Urinary bladder (tissue), 4 donors: Measurements from ENCODE around the gene SLC11A2. TPM values are rescaled to one million over a fixed set of nuclear protein-coding genes. Genes with fewer than 3 reads are reported as not detected.

Source experiments
- DNase-seq: peaks from one replicate; pipeline ENCODE4 v3.0.0-alpha.2; 2015; ENCODE audit errors: extremely low spot score
- H3K27ac ChIP-seq: one replicate; pipeline ENCODE4 v1.5.1; 2013; ENCODE audit warnings: low read depth, mild to moderate bottlenecking, moderate library complexity
- H3K36me3 ChIP-seq: one replicate; pipeline ENCODE4 v1.6.1; 2013; ENCODE audit warnings: mild to moderate bottlenecking, moderate library complexity; ENCODE audit not compliant: insufficient read depth
- H3K4me1 ChIP-seq: one replicate; pipeline ENCODE4 v1.6.1; 2013; ENCODE audit warnings: mild to moderate bottlenecking, moderate library complexity; ENCODE audit not compliant: insufficient read depth
- H3K4me3 ChIP-seq: one replicate; pipeline ENCODE4 v1.5.1; 2013; ENCODE audit warnings: low read depth, low read length
- WGBS: extraction: QIAGEN DNeasy Blood & Tissue Kit; methylation state at CpG from one replicate; pipeline ENCODE4 v1.1.7; 2013; 5-methylcytosine and 5-hydroxymethylcytosine counted together
- polyA plus RNA-seq: library from polyadenylated mRNA; stranded (reverse); fragments of 200-250 nt; gene quantifications from one replicate; pipeline ENCODE4 v1.2.3, GENCODE V29; 2013
- total RNA-seq: library from RNA; depleted of rRNA; stranded (reverse); fragments of >200 nt; gene quantifications from one replicate; pipeline ENCODE4 v1.2.3, GENCODE V29; 2014
- donor health status: healthy with polysubstance abuse.
- donor health status: healthy.

Gene SLC11A2
- total and polyA plus RNA-seq, 2 donors = 21.5 to 78.3 TPM

GRCh38 chr12:51047655-51048540 lies 21.7 kb upstream of the SLC11A2 start, which contains the start of gene LETMD1:
Gene LETMD1 (plus strand): TSS chr12:51048327. CDS start chr12:51048357, 30 bp downstream.
- Histone ChIP-seq H3K27ac (peak within 1 kb of the TSS; percentile 95), H3K4me3 (peak within 1 kb of the TSS; percentile 63), H3K4me1 (no peaks in the 10 kb centered on the region), H3K36me3 (no peaks in the 10 kb centered on the region)
- DNase-seq = peak; percentile 96
- 3% methylated on average over 51 of the region's 51 CpGs for WGBS

GRCh38 chr12:51036279-51036678 lies 10.1 kb upstream of the SLC11A2 start:
- Histone ChIP-seq H3K4me3 (no peak overlapping the region), H3K36me3 (no peaks in the 10 kb centered on the region), H3K4me1 (no peaks in the 10 kb centered on the region), H3K27ac (no peak overlapping the region)
- DNase-seq = no peak
- 69% methylated on average over 3 of the region's 3 CpGs for WGBS

- Histone ChIP-seq H3K36me3 (no peaks in the 10 kb centered on the region), H3K27ac (no peak overlapping the region), H3K4me1 (no peaks in the 10 kb centered on the region), H3K4me3 (no peak overlapping the region)
- WGBS = 91% methylated on average over 4 of the region's 4 CpGs
- no peak for DNase-seq
These were observed 7.4 kb upstream of the SLC11A2 start for GRCh38 chr12:51033457-51034089.

- H3K27ac ChIP-seq = no peak overlapping the region
- H3K36me3 ChIP-seq = no peaks in the 10 kb centered on the region
- no peak for DNase-seq
- no peaks in the 10 kb centered on the region for H3K4me1 ChIP-seq
- 76% methylated on average over 2 of the region's 2 CpGs for WGBS
- H3K4me3 ChIP-seq = no peak overlapping the region
These were observed 6.9 kb upstream of the SLC11A2 start for GRCh38 chr12:51033048-51033447.

- Histone ChIP-seq H3K36me3 (no peaks in the 10 kb centered on the region), H3K4me1 (no peaks in the 10 kb centered on the region), H3K4me3 (no peak overlapping the region), H3K27ac (no peak overlapping the region)
- WGBS = 60% methylated on average over 5 of the region's 5 CpGs
- DNase-seq = no peak
These were observed 2.6 kb upstream of the SLC11A2 start for GRCh38 chr12:51028813-51029150.

DNA sequence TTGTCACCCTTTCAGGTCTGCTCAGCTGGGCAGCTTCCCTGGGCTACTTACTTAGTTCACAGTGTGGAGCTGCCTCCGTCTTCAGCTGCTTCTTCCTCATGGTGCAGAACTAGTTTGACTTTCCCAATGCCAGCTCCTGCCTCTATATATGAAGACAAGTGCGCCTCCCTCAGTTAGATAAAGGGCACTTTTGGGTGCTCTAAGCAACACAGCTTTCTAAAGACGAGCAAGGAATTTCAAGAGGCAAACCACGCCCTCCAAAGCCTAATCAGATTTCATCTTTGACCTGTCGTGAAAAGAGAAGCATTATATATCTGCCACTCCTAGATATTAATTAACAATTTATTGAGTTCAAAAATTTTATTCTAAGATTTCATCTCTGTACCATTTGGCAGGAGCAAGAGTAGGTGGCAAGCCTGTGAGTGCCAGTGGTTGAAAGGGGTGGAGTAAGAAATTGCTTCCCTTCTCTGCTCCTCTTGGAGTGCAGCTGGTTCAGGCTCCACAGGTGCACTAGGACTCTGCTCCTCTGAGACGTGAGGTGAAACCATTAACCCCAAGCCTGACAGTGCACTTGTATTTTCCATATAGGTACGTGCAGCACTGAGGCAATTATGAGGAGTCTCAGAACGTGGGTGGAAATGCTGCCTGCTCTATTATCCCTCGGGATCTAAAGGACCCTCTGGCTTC lies 2.1 kb upstream of the SLC11A2 start:
- no peak overlapping the region for H3K27ac ChIP-seq
- no peak for DNase-seq
- no peak overlapping the region for H3K4me3 ChIP-seq

DNA sequence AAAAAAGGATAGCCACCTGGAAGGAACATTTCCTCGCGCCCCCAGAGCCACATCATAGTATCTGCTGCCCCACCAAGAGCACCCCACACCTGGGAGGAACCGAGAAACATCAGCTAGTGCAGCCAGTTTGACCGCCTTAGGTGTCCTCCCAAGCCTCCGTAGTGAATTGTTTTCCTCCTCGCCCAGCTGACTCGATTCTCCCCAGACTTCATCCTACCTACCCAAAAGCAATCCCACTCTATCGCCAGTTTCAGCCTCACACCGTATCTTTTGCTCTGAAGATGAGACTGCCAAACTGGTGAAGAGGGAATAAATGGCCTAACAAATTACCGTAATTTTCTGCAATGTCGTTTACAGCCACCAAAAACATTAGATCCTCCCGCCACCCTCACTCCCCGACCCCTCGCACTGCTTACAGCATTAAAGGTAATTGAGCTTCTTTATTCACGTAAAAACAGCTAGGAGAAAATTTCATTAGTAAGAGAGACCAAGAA lies 1.2 kb upstream of the SLC11A2 start:
- no peak overlapping the region for H3K4me3 ChIP-seq
- H3K4me1 ChIP-seq = no peaks in the 10 kb centered on the region
- 87% methylated on average over 15 of the region's 15 CpGs for WGBS
- H3K27ac ChIP-seq = no peak overlapping the region
- no peak for DNase-seq
- H3K36me3 ChIP-seq = no peaks in the 10 kb centered on the region

More for the DNA sequence above, 2.1 kb upstream of the SLC11A2 start:
- H3K36me3 ChIP-seq = no peaks in the 10 kb centered on the region
- H3K4me1 ChIP-seq = no peaks in the 10 kb centered on the region
- 28% methylated on average over 9 of the region's 9 CpGs for WGBS

DNA sequence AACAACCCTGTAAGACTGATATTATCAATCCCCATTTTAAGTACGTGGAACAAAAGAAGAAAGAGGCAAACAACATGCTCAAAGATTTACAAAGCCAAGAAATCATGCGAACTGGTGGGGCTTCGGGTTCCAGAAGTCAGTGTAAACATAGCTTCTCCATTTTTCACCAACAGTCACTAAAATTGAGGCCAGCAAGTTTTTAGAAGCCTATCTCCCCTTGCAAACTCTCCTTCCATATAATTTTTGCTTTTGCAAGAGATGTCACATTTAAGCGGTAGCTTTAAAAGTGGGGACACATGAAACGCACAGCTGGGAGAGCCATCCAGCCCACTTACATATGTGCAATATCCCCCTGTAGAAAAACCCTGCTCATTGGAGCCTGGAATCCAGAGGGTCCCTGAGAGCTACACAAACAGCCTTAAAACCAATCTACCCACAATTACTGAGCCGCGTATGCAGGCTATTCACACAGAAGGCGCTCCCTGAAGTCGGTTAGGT lies 797 bp downstream of the SLC11A2 start:
- peak overlapping the region; percentile 73 for H3K4me3 ChIP-seq
- DNase-seq = peak; percentile 20
- no peaks in the 10 kb centered on the region for H3K4me1 ChIP-seq
- peak overlapping the region; percentile 79 for H3K27ac ChIP-seq
- no peaks in the 10 kb centered on the region for H3K36me3 ChIP-seq
- WGBS = 5% methylated on average over 9 of the region's 9 CpGs

DNA sequence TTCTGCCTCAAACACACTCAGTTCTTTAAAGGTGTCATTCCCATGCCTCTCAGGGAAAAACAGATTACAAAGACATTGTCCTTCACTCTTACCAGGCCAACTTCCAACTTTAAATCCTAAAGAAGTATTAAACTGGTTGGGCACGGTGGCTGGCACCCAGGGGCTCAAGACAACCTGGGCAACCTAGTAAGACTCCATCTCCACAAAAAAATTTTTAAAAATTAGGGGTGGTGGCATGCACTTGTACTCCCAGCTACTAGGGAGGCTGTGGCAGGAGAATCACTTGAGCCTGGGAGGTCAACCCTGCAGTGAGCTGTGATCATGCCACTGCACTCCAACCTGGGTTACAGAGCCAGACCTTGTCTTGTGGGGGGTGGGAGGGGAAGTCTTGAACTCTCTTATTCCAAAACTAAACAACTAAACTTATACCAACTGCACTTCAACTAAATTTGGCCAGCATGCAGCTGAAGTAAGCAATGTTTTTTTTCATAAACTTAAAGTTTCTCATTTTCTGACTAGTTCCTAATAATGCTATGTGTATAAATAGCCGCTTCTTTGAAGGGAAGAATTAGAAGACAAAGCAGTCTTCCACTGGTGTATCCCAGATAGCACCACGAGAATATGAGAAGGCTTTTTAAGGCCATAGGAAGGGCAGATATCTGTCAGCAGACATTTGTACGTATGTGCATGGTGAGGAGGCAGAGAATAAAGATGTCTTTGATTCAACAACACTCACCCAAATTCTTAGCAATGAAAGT lies 2.4 kb downstream of the SLC11A2 start:
- Histone ChIP-seq H3K36me3 (no peaks in the 10 kb centered on the region), H3K4me3 (no peak overlapping the region), H3K27ac (peak overlapping the region; percentile 74), H3K4me1 (no peaks in the 10 kb centered on the region)
- WGBS = 57% methylated on average over 4 of the region's 4 CpGs
- no peak for DNase-seq

DNA sequence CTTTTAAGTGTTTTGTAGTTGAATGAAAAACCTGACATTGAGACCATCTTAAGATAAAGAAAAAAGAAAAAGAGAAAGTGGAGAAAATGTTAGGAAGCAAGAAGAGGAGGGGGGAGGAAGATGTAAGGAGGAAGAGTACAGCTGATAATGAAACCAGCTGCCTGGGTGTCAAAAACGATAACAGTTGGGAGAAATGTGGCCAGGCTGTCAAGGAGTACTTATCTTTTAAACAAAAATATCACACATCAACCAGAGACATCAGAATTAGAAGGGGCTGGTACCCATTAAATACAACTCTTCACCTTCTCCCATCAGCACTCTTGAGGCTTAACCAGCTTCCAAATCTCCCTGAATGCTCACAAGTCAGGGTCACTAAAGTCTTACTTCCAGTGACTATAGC lies 4.5 kb downstream of the SLC11A2 start:
- Histone ChIP-seq H3K27ac (no peak overlapping the region), H3K36me3 (no peaks in the 10 kb centered on the region), H3K4me1 (no peaks in the 10 kb centered on the region), H3K4me3 (no peak overlapping the region)
- DNase-seq = no peak
- 54% methylated on average over 1 of the region's 1 CpG for WGBS

DNA sequence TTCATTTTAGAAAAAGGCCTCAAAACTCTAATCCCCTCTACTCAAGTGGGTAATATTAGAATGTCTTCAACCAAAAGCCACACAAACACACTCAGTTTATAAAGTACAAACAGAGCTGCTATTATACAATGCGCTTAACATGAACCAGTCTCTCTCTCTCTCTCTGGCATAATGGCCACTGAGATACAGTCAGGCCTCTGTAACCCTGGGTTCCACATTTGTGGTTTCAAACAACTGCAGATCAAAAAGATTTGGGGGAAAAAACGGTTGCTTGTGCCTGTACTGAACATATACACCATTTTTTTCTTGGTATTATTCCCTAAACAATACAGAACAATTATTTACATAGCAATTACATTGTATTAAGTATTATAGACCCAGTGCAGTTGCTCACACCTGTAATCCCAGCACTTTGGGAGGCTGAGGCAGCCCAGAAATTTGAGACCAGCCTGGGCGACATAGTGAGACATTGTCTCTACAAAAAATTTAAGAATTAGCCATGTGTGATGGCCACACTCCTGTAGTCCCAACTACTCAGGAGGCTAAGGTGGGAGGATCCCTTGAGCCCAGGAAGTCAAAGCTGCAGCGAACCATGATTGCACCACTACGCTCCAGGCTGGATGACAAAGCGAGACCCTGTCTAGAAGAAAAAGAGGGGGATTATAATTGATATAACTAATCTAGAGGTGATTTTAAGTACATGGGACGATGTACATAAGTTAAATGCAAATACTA lies 5.6 kb downstream of the SLC11A2 start:
- Histone ChIP-seq H3K4me3 (no peak overlapping the region), H3K36me3 (no peaks in the 10 kb centered on the region), H3K4me1 (no peaks in the 10 kb centered on the region), H3K27ac (no peak overlapping the region)
- no peak for DNase-seq
- 88% methylated on average over 7 of the region's 7 CpGs for WGBS

DNA sequence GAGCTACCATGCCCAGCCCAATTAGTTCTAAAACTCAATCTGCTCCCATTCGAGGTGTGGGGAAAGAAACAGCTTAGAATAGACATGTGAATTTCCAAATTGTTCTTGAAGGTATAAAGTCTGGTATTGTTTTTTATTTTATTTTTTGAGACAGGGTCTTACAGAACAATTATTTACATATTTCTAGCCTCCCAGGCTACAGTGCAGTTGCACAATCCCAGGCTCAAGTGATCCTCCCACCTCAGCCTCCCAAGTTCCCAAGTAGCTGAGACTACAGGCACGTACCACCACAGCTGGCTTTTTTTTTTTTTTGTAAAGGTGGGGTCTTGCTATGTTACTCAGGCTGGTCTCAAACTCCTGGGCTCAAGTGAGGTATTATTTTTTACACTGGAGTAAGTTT lies 6.3 kb downstream of the SLC11A2 start:
- Histone ChIP-seq H3K4me1 (no peaks in the 10 kb centered on the region), H3K4me3 (no peak overlapping the region), H3K36me3 (no peaks in the 10 kb centered on the region), H3K27ac (no peak overlapping the region)
- no peak for DNase-seq
- WGBS = 86% methylated on average over 2 of the region's 2 CpGs
